A673 (cell line): ENCODE results near the gene NAGS. TPM values are rescaled to one million over a fixed set of nuclear protein-coding genes. Genes with fewer than 3 reads are reported as not detected.

Experiments
- BruUV-seq: library from RNA; stranded (reverse); fragments of 400-500 nt; replicated peaks from 2 replicates; lab custom pipeline; 2021; lab: Mats Ljungman, UMichigan
- CTCF ChIA-PET: fragments of 300-600 bp; sonication (Branson Sonifier 250); formaldehyde crosslinking; loops from one replicate; lab custom pipeline; 2022; ENCODE audit warnings: antibody characterized with exemption; lab: Charles Lee
- POLR2A ChIA-PET: fragments of 300-600 bp; sonication (Branson Sonifier 250); formaldehyde crosslinking; loops from one replicate; lab custom pipeline; 2022; ENCODE audit warnings: antibody characterized with exemption; ENCODE audit not compliant: low non-redundant PET; lab: Charles Lee
- DNase-seq: peaks from one replicate; pipeline ENCODE4 v3.0.0-alpha.2; 2015; ENCODE audit warnings: low spot score
- H3K27ac ChIP-seq: fragments of 200-600 bp; sonication (generic); 2 replicates; pipeline ENCODE4 v1.5.1; 2016; ENCODE audit warnings: mixed run types, low read depth, mild to moderate bottlenecking, mixed read lengths, antibody characterized with exemption, low read length; ENCODE audit not compliant: poor library complexity, severe bottlenecking
- H3K27me3 ChIP-seq: fragments of 200-600 bp; sonication (generic); replicated peaks from 2 replicates; pipeline ENCODE4 v1.6.1; 2017; ENCODE audit warnings: mixed run types, low read depth, mild to moderate bottlenecking, mixed read lengths, antibody characterized with exemption, low read length; ENCODE audit not compliant: insufficient read depth, poor library complexity
- H3K36me3 ChIP-seq: fragments of 200-600 bp; sonication (generic); 2 replicates; pipeline ENCODE4 v1.6.1; 2016; ENCODE audit warnings: mixed run types, mild to moderate bottlenecking, mixed read lengths, antibody characterized with exemption, low read length; ENCODE audit not compliant: insufficient read depth, poor library complexity, severe bottlenecking
- H3K4me1 ChIP-seq: fragments of 200-600 bp; sonication (generic); 2 replicates; pipeline ENCODE4 v1.6.1; 2017; ENCODE audit warnings: mixed run types, mild to moderate bottlenecking, mixed read lengths, antibody characterized with exemption, low read length; ENCODE audit not compliant: insufficient read depth, poor library complexity, severe bottlenecking
- H3K4me3 ChIP-seq: fragments of 200-600 bp; sonication (generic); 2 replicates; pipeline ENCODE4 v1.5.1; 2016; ENCODE audit warnings: low read depth, mixed run types, mild to moderate bottlenecking, mixed read lengths, low read length; ENCODE audit not compliant: poor library complexity, severe bottlenecking
- H3K9me3 ChIP-seq: fragments of 200-600 bp; sonication (generic); 2 replicates; pipeline ENCODE4 v1.6.1; 2016; ENCODE audit warnings: mixed run types, low read depth, mild to moderate bottlenecking, mixed read lengths, antibody characterized with exemption, low read length; ENCODE audit not compliant: poor library complexity, severe bottlenecking
- CTCF ChIP-seq: fragments of 300-800, 200-600 bp; sonication (generic); conservative IDR thresholded peaks from 2 replicates; pipeline ENCODE4 v1.5.1; 2017; ENCODE audit warnings: low read depth, mild to moderate bottlenecking, antibody characterized with exemption, low read length, moderate library complexity, mixed read lengths
- EZH2 ChIP-seq: fragments of 200-600 bp; sonication (generic); IDR thresholded peaks from 2 replicates; pipeline ENCODE4 v1.6.1; 2017; ENCODE audit warnings: borderline replicate concordance, low read depth, mild to moderate bottlenecking, mixed read lengths, antibody characterized with exemption, low read length; ENCODE audit not compliant: poor library complexity, severe bottlenecking
- intact Hi-C: fragments of 100-400 bp; cut with micrococcal nuclease; formaldehyde crosslinking; loops from one replicate; pipeline ENCODE4 v1.10.0; 2022; ENCODE audit not compliant: unreplicated experiment
- total RNA-seq: library from RNA; stranded (reverse); gene quantifications from 2 replicates; pipeline ENCODE4 v1.2.3, GENCODE V29; 2021

Gene NAGS
- total RNA-seq, 1 experiment from 2014 or later = 0.24 TPM

DNA sequence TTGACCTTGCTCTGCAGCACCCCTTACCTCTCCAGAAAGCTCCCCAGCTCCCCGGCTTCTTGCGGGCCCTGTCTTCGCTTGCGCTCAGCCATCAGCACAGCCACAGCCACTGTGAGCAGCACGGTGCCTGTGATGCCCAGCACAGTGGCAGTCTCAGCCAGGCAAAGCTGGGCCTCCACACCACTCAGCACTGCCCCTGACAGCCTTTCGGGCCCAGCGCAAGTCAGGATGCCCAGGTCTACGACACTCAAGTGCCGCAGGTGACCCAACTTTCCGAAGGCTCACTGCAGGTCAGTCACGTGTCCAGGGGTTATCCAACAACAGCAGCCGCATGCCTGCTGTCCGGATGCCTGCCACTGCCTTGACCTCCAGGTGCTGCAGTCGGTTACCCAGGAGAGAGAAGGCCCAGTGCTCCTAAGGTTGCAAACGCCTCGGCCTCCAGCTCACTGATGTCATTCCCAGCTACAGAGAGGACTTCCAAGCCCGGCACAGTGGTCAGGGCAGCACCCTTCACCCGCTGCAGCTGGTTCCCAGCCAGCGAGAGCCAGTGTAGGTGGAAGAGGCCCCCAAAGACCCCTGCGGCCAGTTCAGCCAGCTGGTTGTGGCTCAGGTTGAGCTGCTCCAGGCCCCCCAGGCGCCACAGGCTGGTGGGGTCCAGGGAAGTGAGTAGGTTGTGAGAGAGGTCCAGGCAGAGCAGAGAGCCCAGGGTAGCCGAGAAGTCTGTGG is 19.3 kb downstream of the NAGS start:
- ChIA-PET CTCF (no interaction called here), POLR2A (no interaction called here)
- H3K9me3 ChIP-seq = no peaks in the 10 kb centered on the region
- intact Hi-C loops = no loop called here
- no peak overlapping the region for H3K4me3 ChIP-seq
- H3K27ac ChIP-seq = no peak overlapping the region
- H3K27me3 ChIP-seq = no peaks in the 10 kb centered on the region
- DNase-seq = no peak
- H3K36me3 ChIP-seq = no peaks in the 10 kb centered on the region
- no peaks in the 10 kb centered on the region for H3K4me1 ChIP-seq
- BruUV-seq = no TSS peak
- no peak for TF ChIP-seq CTCF
- TF ChIP-seq EZH2 = no peak

DNA sequence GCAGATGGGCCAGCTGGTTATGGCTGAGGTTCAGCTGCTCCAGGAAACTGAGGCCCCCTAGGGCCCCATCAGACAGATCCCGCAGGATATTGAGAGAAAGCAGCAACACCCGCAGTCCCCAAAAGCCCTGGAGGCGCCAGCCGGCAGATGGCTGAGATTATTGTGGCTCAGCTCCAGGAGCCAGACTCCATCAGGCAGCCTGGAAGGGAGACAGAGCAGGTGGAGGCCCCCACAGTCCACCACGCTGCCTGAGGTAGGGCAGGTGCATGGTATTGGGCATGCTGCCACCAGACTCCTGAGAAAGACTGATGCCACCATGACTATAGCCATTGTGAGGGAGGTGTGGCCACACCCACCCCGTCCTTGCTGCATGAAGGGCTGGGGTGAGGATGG is 19.8 kb downstream of the NAGS start:
- Histone ChIP-seq H3K27me3 (no peaks in the 10 kb centered on the region), H3K36me3 (no peaks in the 10 kb centered on the region), H3K9me3 (no peaks in the 10 kb centered on the region), H3K27ac (no peak overlapping the region), H3K4me1 (no peaks in the 10 kb centered on the region), H3K4me3 (no peak overlapping the region)
- ChIA-PET POLR2A (no interaction called here), CTCF (no interaction called here)
- no peak for TF ChIP-seq CTCF
- TF ChIP-seq EZH2 = no peak
- no peak for DNase-seq
- intact Hi-C loops = no loop called here
- BruUV-seq = no TSS peak

DNA sequence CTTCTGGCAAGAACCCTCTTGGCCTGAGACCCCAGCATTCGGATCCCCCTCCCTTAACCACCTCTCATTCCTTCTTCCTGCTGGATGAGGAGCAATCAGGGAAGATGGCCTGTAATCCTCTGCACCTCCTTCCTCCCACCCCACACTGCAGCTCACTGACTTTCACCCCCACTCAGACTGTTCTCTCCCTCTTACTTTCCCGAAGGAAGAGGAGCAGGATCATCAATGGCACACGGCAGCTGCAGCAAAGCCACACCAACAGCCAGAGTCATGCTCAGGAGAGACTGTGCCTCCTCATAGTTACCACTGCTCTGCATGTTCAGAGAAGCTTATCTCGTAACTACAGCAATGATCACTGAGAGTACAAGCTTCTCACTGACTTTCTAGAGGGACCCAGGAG is 20.4 kb downstream of the NAGS start:
- no TSS peak for BruUV-seq
- Histone ChIP-seq H3K4me1 (no peaks in the 10 kb centered on the region), H3K27me3 (no peaks in the 10 kb centered on the region), H3K9me3 (no peaks in the 10 kb centered on the region), H3K27ac (no peak overlapping the region), H3K36me3 (no peaks in the 10 kb centered on the region), H3K4me3 (no peak overlapping the region)
- DNase-seq = no peak
- intact Hi-C loops = no loop called here
- no peak for TF ChIP-seq CTCF
- no peak for TF ChIP-seq EZH2
- CTCF ChIA-PET = no interaction called here
- POLR2A ChIA-PET = no interaction called here
